Tibial nerve (tissue), 4 donors: ENCODE data around the gene ING3. TPM values are rescaled to one million over a fixed set of nuclear protein-coding genes. Genes with fewer than 3 reads are reported as not detected.

Experiments used
- DNase-seq, 2 donors: peaks; one replicate each; pipeline ENCODE4 v3.0.0-alpha.2; 2019; ENCODE audit warnings: low spot score in 2 of 2
- H3K27ac ChIP-seq, 4 donors: fragments of 200-600 bp; sonication (generic) in 3 of 4; one replicate each; pipeline ENCODE4 v1.5.1; 2017 to 2019; ENCODE audit warnings: mild to moderate bottlenecking in 1 of 4
- H3K27me3 ChIP-seq, 2 donors: fragments of 200-600 bp; sonication (generic) in 1 of 2; one replicate each; pipeline versions ENCODE4 v1.5.1 to v1.6.0; 2017 to 2019
- H3K36me3 ChIP-seq, 3 donors: fragments of 200-600 bp; sonication (generic); one replicate each; pipeline ENCODE4 v1.5.1; 2018 to 2019
- H3K4me1 ChIP-seq, 4 donors: fragments of 200-600 bp; sonication (generic) in 3 of 4; one replicate each; pipeline ENCODE4 v1.5.1; 2017 to 2019
- H3K4me3 ChIP-seq, 4 donors: fragments of 200-600 bp; sonication (generic) in 3 of 4; one replicate each; pipeline ENCODE4 v1.5.1; 2017 to 2019; ENCODE audit warnings: mild to moderate bottlenecking in 1 of 4, moderate library complexity in 1 of 4
- H3K9me3 ChIP-seq, 4 donors: fragments of 200-600 bp; sonication (generic) in 3 of 4; one replicate each; pipeline ENCODE4 v1.5.1; 2017 to 2019
- CTCF ChIP-seq, 5 experiments: fragments of 200-600 bp in 3 of 5; fragments of 450-650 bp in 2 of 5; sonication (generic) in 3 of 5; IDR thresholded peaks; one replicate each; pipeline ENCODE4 v1.5.1; 2016 to 2019; ENCODE audit warnings: antibody characterized with exemption in 5 of 5, mild to moderate bottlenecking in 3 of 5, moderate library complexity in 2 of 5
- EP300 ChIP-seq, 2 donors: sonication (generic); formaldehyde crosslinking; IDR thresholded peaks; one replicate each; pipeline ENCODE4 v1.6.1; 2017; ENCODE audit warnings: antibody characterized with exemption in 2 of 2, mild to moderate bottlenecking in 1 of 2
- POLR2A ChIP-seq, 2 donors: fragments of 450-650 bp; IDR thresholded peaks; one replicate each; pipeline ENCODE4 v1.6.1; 2017; ENCODE audit warnings: antibody characterized with exemption in 2 of 2, mild to moderate bottlenecking in 2 of 2, moderate library complexity in 2 of 2
- WGBS, 2 donors: methylation state at CpG; one replicate each; pipeline ENCODE4 v1.1.5; 2018; 5-methylcytosine and 5-hydroxymethylcytosine counted together
- total RNA-seq, 4 donors: library from RNA; depleted of rRNA; stranded (reverse); fragments of >200 nt; gene quantifications; one replicate each; pipeline ENCODE4 v1.1.0, GENCODE V29; 2016

Gene ING3
- total RNA-seq, 4 donors from 2014 or later: 9.4 to 21.3 (median 11.4) TPM

GRCh38 chr7:120941856-120942255 lies 8.7 kb upstream of the ING3 start:
- no peak for DNase-seq

GRCh38 chr7:120942861-120943260 lies 7.7 kb upstream of the ING3 start:
- no peaks in the 10 kb centered on the region for H3K9me3 ChIP-seq
- no peaks in the 10 kb centered on the region for H3K36me3 ChIP-seq
- no peaks in the 10 kb centered on the region for H3K4me1 ChIP-seq
- WGBS, 2 donors: 97 to 100% methylated on average over 1 of the region's 1 CpG
- H3K4me3 ChIP-seq: no peak overlapping the region
- TF ChIP-seq CTCF (IDR thresholded peaks at IDR 0.05): no peak
- no peak for TF ChIP-seq POLR2A (IDR thresholded peaks at IDR 0.05)
- no peak for TF ChIP-seq EP300 (IDR thresholded peaks at IDR 0.05)
- no peaks in the 10 kb centered on the region for H3K27me3 ChIP-seq
- no peak for DNase-seq
- no peak overlapping the region for H3K27ac ChIP-seq

More at GRCh38 chr7:120941856-120942255, 8.7 kb upstream of the ING3 start:
- H3K4me1 ChIP-seq: no peaks in the 10 kb centered on the region
- H3K4me3 ChIP-seq: no peak overlapping the region
- H3K27me3 ChIP-seq: no peaks in the 10 kb centered on the region
- no peaks in the 10 kb centered on the region for H3K9me3 ChIP-seq
- H3K27ac ChIP-seq: no peak overlapping the region
- no peaks in the 10 kb centered on the region for H3K36me3 ChIP-seq
- 28 to 34% methylated on average over 3 of the region's 3 CpGs for WGBS, 2 donors
- TF ChIP-seq POLR2A (IDR thresholded peaks at IDR 0.05) (no peak), CTCF (IDR thresholded peaks at IDR 0.05) (no peak), EP300 (IDR thresholded peaks at IDR 0.05) (peak in 1 of 2 donors; percentile 75)

DNA sequence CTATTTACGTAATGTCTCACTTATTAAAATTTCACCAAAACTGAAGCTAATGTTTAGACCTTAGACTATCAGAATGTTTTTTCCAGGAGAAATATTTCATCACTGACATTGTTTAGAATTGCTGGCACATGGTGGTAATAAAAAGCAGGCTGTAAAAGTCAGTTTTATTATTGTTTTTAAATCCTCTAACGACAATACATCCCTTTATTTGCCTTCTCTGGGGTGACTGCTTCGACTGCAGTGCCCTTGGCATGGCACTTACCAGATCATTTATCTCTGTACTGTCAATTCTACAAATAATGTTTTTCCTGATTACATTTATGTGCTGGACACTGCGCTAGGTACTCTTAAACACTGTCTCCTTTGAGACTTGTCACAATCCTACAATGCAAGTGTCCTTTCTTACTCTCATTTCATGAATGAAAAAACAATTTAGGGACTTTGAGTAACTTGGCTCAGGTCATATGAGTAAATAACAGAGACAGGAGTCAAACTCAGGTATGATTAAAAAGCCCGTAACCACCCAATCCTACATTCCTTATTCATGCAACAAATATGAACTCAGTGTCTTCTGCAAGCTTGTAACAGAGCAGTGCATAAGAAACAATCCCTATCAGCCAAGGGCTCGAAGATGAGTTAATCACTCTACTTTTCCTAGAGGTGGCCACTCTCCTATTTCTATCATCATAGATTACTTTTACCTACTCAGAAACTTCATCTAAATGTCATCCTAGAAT lies 5.6 kb upstream of the ING3 start:
- DNase-seq: no peak
- Histone ChIP-seq H3K4me1 (no peaks in the 10 kb centered on the region), H3K36me3 (no peaks in the 10 kb centered on the region), H3K27ac (no peak overlapping the region), H3K27me3 (no peaks in the 10 kb centered on the region), H3K9me3 (no peaks in the 10 kb centered on the region), H3K4me3 (no peak overlapping the region)
- 59 to 61% methylated on average over 6 of the region's 6 CpGs for WGBS, 2 donors
- TF ChIP-seq EP300 (IDR thresholded peaks at IDR 0.05): no peak
- no peak for TF ChIP-seq POLR2A (IDR thresholded peaks at IDR 0.05)
- TF ChIP-seq CTCF (IDR thresholded peaks at IDR 0.05): no peak

- H3K27ac ChIP-seq: no peak overlapping the region
- peaks cover 5 to 17% (median 8%) of the 10 kb centered on the region in 4 donors for H3K4me1 ChIP-seq
- no peak for DNase-seq
- H3K4me3 ChIP-seq: no peak overlapping the region
- TF ChIP-seq EP300 (IDR thresholded peaks at IDR 0.05) (no peak), POLR2A (IDR thresholded peaks at IDR 0.05) (no peak), CTCF (IDR thresholded peaks at IDR 0.05) (no peak)
- H3K27me3 ChIP-seq: no peaks in the 10 kb centered on the region
- H3K36me3 ChIP-seq: no peaks in the 10 kb centered on the region
- no peaks in the 10 kb centered on the region for H3K9me3 ChIP-seq
Measured at GRCh38 chr7:120947980-120948379, 2.6 kb upstream of the ING3 start.

- Histone ChIP-seq H3K27me3 (no peaks in the 10 kb centered on the region), H3K4me3 (peak overlapping the region; percentile 38 to 74 (median 54)), H3K4me1 (peaks cover 5 to 20% (median 8%) of the 10 kb centered on the region in 4 donors), H3K36me3 (peaks cover 0 to 8% (median 0%) of the 10 kb centered on the region in 3 donors), H3K9me3 (no peaks in the 10 kb centered on the region), H3K27ac (peak overlapping the region in 1 of 4 donors; percentile 99)
- DNase-seq: no peak
- WGBS, 2 donors: 60 to 63% methylated on average over 8 of the region's 8 CpGs
- TF ChIP-seq CTCF (IDR thresholded peaks at IDR 0.05): no peak
- no peak for TF ChIP-seq EP300 (IDR thresholded peaks at IDR 0.05)
- no peak for TF ChIP-seq POLR2A (IDR thresholded peaks at IDR 0.05)
Measured at GRCh38 chr7:120949393-120949911, 1.1 kb upstream of the ING3 start.
